ENCODE results near the gene CCPG1.
A peak's percentile ranks its signal among the peaks of the same experiment; 100 is the strongest.

CCPG1 gene

GRCh38 chr15:55327387-55327786 is 80.8 kb downstream of the CCPG1 start:
- DNase-seq (ENCODE audit: insufficient read length, low spot score) (no peak), FAIRE-seq (no peak)

- no peak for FAIRE-seq
- no peak for DNase-seq (ENCODE audit: insufficient read length, low spot score)
These were observed 85.7 kb downstream of the CCPG1 start for GRCh38 chr15:55322467-55322866.

- FAIRE-seq (no peak), DNase-seq (ENCODE audit: insufficient read length, low spot score) (no peak)
These were observed 87.2 kb downstream of the CCPG1 start for GRCh38 chr15:55320963-55321362.

- DNase-seq (ENCODE audit: insufficient read length, low spot score), result no peak
- FAIRE-seq, result no peak
These were observed 88.0 kb downstream of the CCPG1 start for GRCh38 chr15:55320238-55320550.

GRCh38 chr15:55319537-55320237 is 88.5 kb downstream of the CCPG1 start:
- DNase-seq (ENCODE audit: insufficient read length, low spot score), result peak; percentile 16
- FAIRE-seq, result peak; percentile 75

GRCh38 chr15:55318588-55319494 is 89.3 kb downstream of the CCPG1 start, which contains the start of the genes PIGB and PIGBOS1:
Gene PIGB, plus strand, starts transcription at chr15:55319222. Its CDS starts 29 bp downstream, at chr15:55319251.
Gene PIGBOS1, minus strand, starts transcription at chr15:55319123. Its CDS starts 1,331 bp downstream, at chr15:55317792.
- FAIRE-seq, result peak; percentile 90
- DNase-seq (ENCODE audit: insufficient read length, low spot score), result peak; percentile 65

Data from GM19239 (cell line).